Natural killer cell (primary cell): ENCODE data around the gene XCL1. TPM values are rescaled to one million over a fixed set of nuclear protein-coding genes. Genes with fewer than 3 reads are reported as not detected.
"Not testable (repeated sequence)": the region's sequence is repeated elsewhere in the genome, so short reads cannot be mapped to it uniquely, and the experiment has no call there.

Experiments
- ATAC-seq, 3 donors: fragments of 150-1000 bp in 2 of 3; fragments of 200-7000 bp in 1 of 3; cut with Tn5 transposase; 1 replicate in 1 of 3; 2 replicates in 2 of 3; pipeline ENCODE4 v1.10.0; 2021; ENCODE audit warnings: mild to moderate bottlenecking in 2 of 3, moderate library complexity in 2 of 3
- DNase-seq, 2 donors: peaks; one replicate each; pipeline versions ENCODE4 v3.0.0 to v3.0.0-alpha.2; 2013 to 2021; ENCODE audit warnings: mixed read lengths in 1 of 2
- H3K27ac ChIP-seq: one replicate; pipeline ENCODE4 v1.5.1; 2013; ENCODE audit warnings: mild to moderate bottlenecking, low read length
- H3K27me3 ChIP-seq: one replicate; pipeline ENCODE4 v1.6.1; 2013; ENCODE audit warnings: low read length; ENCODE audit not compliant: control insufficient read depth, insufficient read depth
- H3K36me3 ChIP-seq: one replicate; pipeline ENCODE4 v1.6.1; 2013; ENCODE audit warnings: low read length; ENCODE audit not compliant: control insufficient read depth, insufficient read depth
- H3K4me1 ChIP-seq: one replicate; pipeline ENCODE4 v1.6.1; 2013; ENCODE audit warnings: low read length; ENCODE audit not compliant: control insufficient read depth, insufficient read depth
- H3K4me3 ChIP-seq: one replicate; pipeline ENCODE4 v1.5.1; 2013; ENCODE audit warnings: low read length
- H3K9me3 ChIP-seq: one replicate; pipeline ENCODE4 v1.6.1; 2013; ENCODE audit warnings: low read length; ENCODE audit not compliant: control insufficient read depth, insufficient read depth
- H3K27ac Mint-ChIP-seq, 2 donors: one replicate each; pipeline ENCODE4 v1.8.0; 2022; ENCODE audit warnings: mild to moderate bottlenecking in 2 of 2, mixed read lengths in 2 of 2, moderate library complexity in 1 of 2
- H3K27me3 Mint-ChIP-seq, 2 donors: one replicate each; pipeline ENCODE4 v1.8.0; 2022; ENCODE audit warnings: low read depth in 2 of 2, mixed read lengths in 2 of 2
- H3K36me3 Mint-ChIP-seq: one replicate; pipeline ENCODE4 v1.8.0; 2022; ENCODE audit warnings: mixed read lengths
- H3K4me1 Mint-ChIP-seq, 2 donors: one replicate each; pipeline ENCODE4 v1.8.0; 2022; ENCODE audit warnings: mixed read lengths in 2 of 2
- H3K4me3 Mint-ChIP-seq: one replicate; pipeline ENCODE4 v1.8.0; 2022; ENCODE audit warnings: mild to moderate bottlenecking, moderate library complexity, mixed read lengths
- H3K9me3 Mint-ChIP-seq, 2 donors: one replicate each; pipeline ENCODE4 v1.8.0; 2022; ENCODE audit warnings: mixed read lengths in 2 of 2
- CTCF ChIP-seq: fragments of 200-600 bp; IDR thresholded peaks from one replicate; pipeline ENCODE4 v1.8.0; 2022; ENCODE audit warnings: antibody characterized with exemption
- WGBS: methylation state at CpG from one replicate; pipeline ENCODE4 v1.1.7; 2013; ENCODE audit warnings: missing lambda C conversion rate; ENCODE audit not compliant: insufficient coverage; 5-methylcytosine and 5-hydroxymethylcytosine counted together
- intact Hi-C: fragments of 100-400 bp; cut with micrococcal nuclease; formaldehyde crosslinking; loops from one replicate; pipeline ENCODE4 v1.14.2; 2022
- total RNA-seq, 4 donors: library from RNA; stranded (reverse); fragments of 120-200 nt in 1 of 4; gene quantifications; one replicate each; pipeline versions ENCODE4 v1.2.3 to v1.2.4, GENCODE V29; 2013 to 2022

XCL1 gene
- total RNA-seq, 3 donors from 2014 or later (not counting 1 experiment from before 2014, with no cell fraction given) = 11.4 to 23.8 (median 16.1) TPM

GRCh38 chr1:168572633-168573032 is 3.8 kb upstream of the XCL1 start:
- no peaks in the 10 kb centered on the region for H3K9me3 ChIP-seq
- no peak for ATAC-seq
- no peak for DNase-seq
- no peaks in the 10 kb centered on the region for H3K9me3 Mint-ChIP-seq
- no peaks in the 10 kb centered on the region for H3K27me3 ChIP-seq
- no peak overlapping the region for H3K4me3 Mint-ChIP-seq
- H3K36me3 ChIP-seq = no peaks in the 10 kb centered on the region
- H3K36me3 Mint-ChIP-seq = no peaks in the 10 kb centered on the region
- H3K27ac Mint-ChIP-seq = no peak overlapping the region
- intact Hi-C loops = loop anchor here (10.0 kb wide), 1 partner anchor 228 kb away; no protein-coding TSS in a partner anchor
- WGBS = 90% methylated on average over 3 of the region's 3 CpGs
- peaks cover 6% of the 10 kb centered on the region for H3K4me1 ChIP-seq
- no peak overlapping the region for H3K27ac ChIP-seq
- H3K4me3 ChIP-seq = no peak overlapping the region
- TF ChIP-seq CTCF = no peak
- peaks cover 0 to 7% of the 10 kb centered on the region in 2 donors for H3K27me3 Mint-ChIP-seq
- H3K4me1 Mint-ChIP-seq = peaks cover 23 to 28% of the 10 kb centered on the region in 2 donors

DNA sequence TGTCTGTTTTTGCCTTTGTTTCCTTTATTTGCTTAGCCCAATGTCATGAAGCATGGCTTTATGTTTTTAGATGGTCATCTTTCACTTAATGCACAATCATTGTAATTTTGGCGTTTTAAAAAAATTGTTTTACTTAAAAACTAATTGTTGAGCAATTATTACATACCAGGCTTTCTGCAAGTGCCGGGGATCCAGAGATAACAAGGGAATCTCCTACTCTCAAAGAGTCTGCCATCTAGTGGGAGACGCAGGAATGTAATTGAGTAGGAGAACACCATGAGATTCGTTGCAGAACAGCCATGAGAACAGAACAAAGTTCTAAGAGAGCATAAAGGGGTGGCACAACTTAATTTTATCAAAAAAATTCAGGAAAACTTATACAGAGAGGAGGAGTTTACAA is 2.2 kb upstream of the XCL1 start:
- DNase-seq (peak in 1 of 2 donors; percentile 67), ATAC-seq (peak in 1 of 3 donors; percentile 37)
- TF ChIP-seq CTCF = peak; percentile 30
- peak overlapping the region; percentile 18 for H3K4me3 Mint-ChIP-seq
- not testable (repeated sequence) for H3K4me3 ChIP-seq, H3K9me3 ChIP-seq, H3K9me3 Mint-ChIP-seq, H3K27me3 ChIP-seq, H3K27ac Mint-ChIP-seq, H3K36me3 ChIP-seq, H3K36me3 Mint-ChIP-seq, H3K27ac ChIP-seq, H3K27me3 Mint-ChIP-seq, H3K4me1 ChIP-seq
- no CpG with 5 or more reads among the region's 4 CpGs for WGBS
- intact Hi-C loops = loop anchor here (1.0 to 10.0 kb wide), 2 partner anchors 135 to 229 kb away; no protein-coding TSS in a partner anchor
- peaks cover 35% of the 10 kb centered on the region in 2 donors for H3K4me1 Mint-ChIP-seq

DNA sequence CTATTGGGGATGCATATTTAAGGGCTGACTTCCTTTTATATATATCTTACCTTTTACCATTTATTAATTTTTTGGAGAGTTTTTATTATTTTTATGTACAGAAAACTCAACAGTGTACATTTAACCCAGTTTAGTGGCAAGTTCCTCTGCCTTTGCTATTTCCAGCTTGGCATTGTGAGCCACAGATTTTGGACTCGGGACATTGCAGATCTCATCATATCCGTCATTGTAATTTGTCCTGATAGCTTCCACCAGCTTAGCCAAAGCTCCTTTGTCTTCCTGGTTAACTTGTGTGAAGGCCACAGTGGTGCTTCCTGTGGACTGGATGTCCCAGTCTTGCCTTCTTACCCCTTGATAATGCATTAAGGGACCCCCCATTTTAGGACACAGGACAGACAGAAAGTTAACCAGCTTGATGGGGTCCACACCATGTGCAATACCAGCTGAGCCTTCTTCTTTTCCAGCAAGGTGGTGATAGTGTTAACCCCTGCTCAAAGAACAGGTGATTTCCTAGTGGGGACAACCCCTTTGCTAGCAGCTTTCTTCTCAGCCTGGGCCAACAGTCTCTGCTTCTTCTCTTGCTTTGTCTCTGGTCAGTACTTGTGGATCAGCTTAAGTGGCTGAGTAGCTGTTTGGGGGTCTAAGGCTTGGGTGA is 2.3 kb downstream of the XCL1 start:
- H3K27me3 Mint-ChIP-seq, H3K9me3 ChIP-seq, H3K36me3 Mint-ChIP-seq, H3K4me1 ChIP-seq, H3K27ac ChIP-seq, H3K27me3 ChIP-seq, DNase-seq, H3K9me3 Mint-ChIP-seq: not testable (repeated sequence)
- Histone ChIP-seq H3K4me3 (peak overlapping the region; percentile 32), H3K36me3 (peaks cover 20% of the 10 kb centered on the region)
- intact Hi-C loops = loop anchor here (10.0 kb wide), 1 partner anchor 234 kb away; no protein-coding TSS in a partner anchor
- peak overlapping the region; percentile 8 to 66 for H3K27ac Mint-ChIP-seq
- H3K4me1 Mint-ChIP-seq = peaks cover 36 to 45% of the 10 kb centered on the region in 2 donors
- ATAC-seq = peak in 1 of 3 donors; percentile 21
- WGBS = 78% methylated on average over 2 of the region's 2 CpGs
- H3K4me3 Mint-ChIP-seq = peak overlapping the region; percentile 77

DNA sequence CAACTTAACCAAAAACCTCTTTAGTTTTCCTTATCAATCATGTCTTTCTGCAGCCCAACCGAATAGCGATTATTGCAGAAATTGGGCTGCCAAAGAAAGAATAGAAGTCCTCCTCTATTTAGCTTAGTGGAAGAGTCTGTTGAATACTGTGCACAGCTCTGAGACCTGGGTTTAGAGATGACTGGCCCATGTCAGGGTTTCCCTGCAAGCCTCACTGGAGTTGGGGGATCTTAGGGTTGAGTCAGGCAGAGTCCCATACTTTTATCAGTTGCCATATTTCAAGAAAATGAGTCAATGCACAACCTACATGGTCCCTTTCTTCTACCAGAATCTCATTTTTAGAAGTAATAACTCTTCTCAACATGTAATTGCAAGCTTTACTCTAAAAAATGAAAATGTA is 3.9 kb downstream of the XCL1 start:
- H3K4me3 ChIP-seq, H3K27me3 Mint-ChIP-seq, H3K9me3 ChIP-seq, H3K9me3 Mint-ChIP-seq, H3K36me3 Mint-ChIP-seq, H3K27ac ChIP-seq, DNase-seq, intact Hi-C loops, H3K4me1 ChIP-seq, ATAC-seq, H3K27me3 ChIP-seq: not testable (repeated sequence)
- peaks cover 23 to 32% of the 10 kb centered on the region in 2 donors for H3K4me1 Mint-ChIP-seq
- H3K36me3 ChIP-seq = peaks cover 20% of the 10 kb centered on the region
- H3K27ac Mint-ChIP-seq = peak overlapping the region in 1 of 2 donors; percentile 8
- H3K4me3 Mint-ChIP-seq = peak overlapping the region; percentile 77
- WGBS = 60% methylated on average over 1 of the region's 2 CpGs

GRCh38 chr1:168580991-168581390 is 4.6 kb downstream of the XCL1 start:
- H3K27ac ChIP-seq, ATAC-seq, H3K4me3 Mint-ChIP-seq, H3K27me3 ChIP-seq, intact Hi-C loops, H3K36me3 Mint-ChIP-seq, H3K4me1 ChIP-seq, H3K4me3 ChIP-seq, H3K27me3 Mint-ChIP-seq, H3K9me3 ChIP-seq, H3K9me3 Mint-ChIP-seq, H3K27ac Mint-ChIP-seq, DNase-seq: not testable (repeated sequence)
- H3K4me1 Mint-ChIP-seq = peaks cover 23 to 32% of the 10 kb centered on the region in 2 donors
- 49% methylated on average over 5 of the region's 7 CpGs for WGBS
- peaks cover 20% of the 10 kb centered on the region for H3K36me3 ChIP-seq
